ENCODE measurements around the gene MCAM.

MCAM gene

GRCh38 chr11:119263352-119263940, 53.5 kb downstream of the MCAM start:
- DNase-seq (ENCODE audit: low read depth, low spot score): no peak

- no peak for DNase-seq (ENCODE audit: low read depth, low spot score)
Observed at GRCh38 chr11:119262668-119263351, 54.1 kb downstream of the MCAM start.

GRCh38 chr11:119258983-119259382, 57.9 kb downstream of the MCAM start:
- no peak for DNase-seq (ENCODE audit: low read depth, low spot score)

Measured in brain pericyte (primary cell).